Epidermal melanocyte (primary cell): ENCODE measurements around the gene PDCD7.
"Not testable (repeated sequence)": the region's sequence is repeated elsewhere in the genome, so short reads cannot be mapped to it uniquely, and the experiment has no call there.

ENCODE experiments used
- DNase-seq: peaks from one replicate; pipeline ENCODE4 v3.0.0; 2011; ENCODE audit warnings: low spot score; ENCODE audit not compliant: insufficient read length

PDCD7 gene

GRCh38 chr15:65133548-65134200 is at the start of gene PDCD7:
Gene PDCD7, minus strand, starts transcription at chr15:65133808. Its CDS starts 27 bp downstream, at chr15:65133781.
- peak; percentile 98 for DNase-seq

DNA sequence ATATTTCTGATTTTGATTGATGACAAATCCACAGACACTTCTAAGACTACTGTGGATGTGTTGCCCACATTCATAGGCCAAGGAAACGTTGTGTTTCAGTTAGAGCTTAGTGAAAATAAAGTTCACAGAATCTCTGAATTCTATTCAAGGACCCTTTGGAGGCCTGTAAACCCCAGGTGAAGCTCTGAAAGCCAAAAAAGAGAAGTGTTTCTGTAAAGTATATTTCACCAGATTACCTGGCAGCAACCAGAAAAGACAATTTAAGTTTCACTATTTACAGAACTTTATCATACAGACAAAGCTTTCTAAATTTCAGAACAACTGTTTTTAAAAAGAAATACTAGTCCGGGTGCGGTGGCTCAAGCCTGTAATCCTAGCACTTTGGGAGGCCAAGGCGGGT is 48.9 kb upstream of the PDCD7 start:
- DNase-seq: no peak

- not testable (repeated sequence) for DNase-seq
Measured at GRCh38 chr15:65181582-65182353, 48.2 kb upstream of the PDCD7 start.

GRCh38 chr15:65180167-65180566 is 46.6 kb upstream of the PDCD7 start:
- no peak for DNase-seq

GRCh38 chr15:65177901-65178300 is 44.3 kb upstream of the PDCD7 start:
- DNase-seq: no peak

GRCh38 chr15:65176056-65176455 is 42.4 kb upstream of the PDCD7 start:
- DNase-seq: no peak

GRCh38 chr15:65175511-65175910 is 41.9 kb upstream of the PDCD7 start:
- DNase-seq: no peak

GRCh38 chr15:65174509-65174908 is 40.9 kb upstream of the PDCD7 start:
- no peak for DNase-seq

DNA sequence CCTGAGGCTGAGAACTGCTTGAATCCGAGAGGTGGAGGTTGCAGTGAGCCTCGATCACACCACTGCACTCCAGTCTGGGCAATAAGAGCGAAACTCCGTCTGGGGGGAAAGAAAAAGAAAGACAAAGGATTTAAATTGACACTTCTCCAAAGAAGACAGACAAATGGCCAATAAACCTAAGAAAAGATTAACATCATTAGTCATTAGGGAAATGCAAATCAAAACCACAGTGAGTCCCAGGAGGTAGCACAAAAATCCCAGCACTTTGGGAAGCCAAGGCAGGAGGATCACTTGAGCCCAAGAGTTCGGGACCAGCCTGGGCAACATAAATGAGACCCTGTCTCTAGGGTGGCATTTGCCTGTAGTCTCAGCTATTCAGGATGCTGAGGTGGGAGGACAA is 38.9 kb upstream of the PDCD7 start:
- no peak for DNase-seq

DNA sequence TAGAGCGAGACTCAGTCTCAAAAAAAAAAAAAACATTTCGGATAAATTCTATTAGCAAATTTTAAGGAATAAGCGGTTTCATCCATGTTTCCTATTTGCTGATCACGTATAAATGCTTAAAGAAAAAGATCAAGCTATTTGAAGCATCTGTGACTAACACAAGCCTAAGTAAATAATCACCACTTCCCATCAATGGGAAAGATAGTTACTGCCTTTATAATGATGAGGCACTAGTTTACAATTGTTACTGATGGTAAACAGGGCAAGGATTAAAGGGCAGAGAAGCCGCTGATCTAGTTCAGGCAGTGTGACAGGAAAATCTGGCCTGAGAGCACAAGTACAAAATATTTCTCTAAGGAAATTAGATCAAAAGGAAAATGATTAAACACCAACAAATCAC is 37.8 kb upstream of the PDCD7 start:
- no peak for DNase-seq

DNA sequence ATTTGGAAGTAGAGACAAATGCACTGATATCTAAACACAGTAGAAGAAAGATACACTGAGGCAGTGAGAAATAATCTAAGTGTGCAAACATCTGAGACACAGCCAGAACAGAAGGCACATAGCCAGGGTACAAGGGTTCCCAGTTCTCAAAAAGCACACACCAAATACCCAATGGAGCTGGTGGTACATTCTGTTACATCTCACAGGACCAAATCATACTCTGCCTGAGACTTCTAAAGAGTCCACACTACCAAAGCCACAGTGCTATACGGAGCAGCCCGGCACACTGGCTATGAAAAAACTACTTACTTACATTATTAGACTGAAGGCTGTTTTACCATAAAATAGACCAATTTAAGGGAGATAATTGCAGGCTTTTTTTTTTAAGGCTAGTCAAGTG is 32.3 kb upstream of the PDCD7 start:
- DNase-seq: no peak

DNA sequence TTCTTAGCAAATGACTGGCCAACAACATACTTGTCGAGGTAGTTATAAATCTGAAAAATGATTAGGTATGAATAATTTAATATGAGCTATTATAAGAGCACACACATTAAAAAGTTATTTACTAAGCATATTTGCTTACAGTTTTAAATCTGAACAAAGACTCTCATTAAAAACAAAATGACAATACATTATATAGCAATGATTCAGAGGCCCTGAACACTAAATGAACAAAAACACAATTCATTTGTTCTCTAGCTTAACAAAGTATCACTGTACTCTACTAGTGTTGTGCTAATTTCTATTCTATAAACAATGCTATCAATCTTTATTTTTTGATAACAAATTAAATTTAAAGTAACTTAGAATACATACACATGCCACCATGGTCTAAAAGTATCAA is 30.5 kb upstream of the PDCD7 start:
- no peak for DNase-seq

DNA sequence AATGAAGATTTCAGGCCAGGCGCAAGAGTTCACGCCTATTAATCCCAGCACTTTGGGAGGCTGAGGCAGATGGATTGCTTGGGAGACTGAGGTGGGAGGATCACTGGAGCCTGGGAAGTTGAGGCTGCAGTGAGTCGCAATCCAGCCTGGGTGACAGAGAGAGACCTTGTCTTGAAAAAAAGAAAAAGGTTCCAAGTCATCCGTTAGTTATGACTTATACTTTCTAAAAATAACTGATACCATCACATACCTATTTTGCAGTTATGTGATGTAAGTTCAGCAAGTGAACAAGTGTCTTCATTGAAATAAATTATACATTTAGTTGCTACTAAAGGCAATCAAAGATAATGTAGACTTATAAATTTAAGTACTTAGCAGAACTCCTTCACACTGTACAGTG is 29.4 kb upstream of the PDCD7 start:
- no peak for DNase-seq

GRCh38 chr15:65156692-65157091 is 23.1 kb upstream of the PDCD7 start:
- no peak for DNase-seq

- no peak for DNase-seq
Measured at GRCh38 chr15:65154720-65155119, 21.1 kb upstream of the PDCD7 start.

- DNase-seq: no peak
Measured at GRCh38 chr15:65147902-65148301, 14.3 kb upstream of the PDCD7 start.

DNA sequence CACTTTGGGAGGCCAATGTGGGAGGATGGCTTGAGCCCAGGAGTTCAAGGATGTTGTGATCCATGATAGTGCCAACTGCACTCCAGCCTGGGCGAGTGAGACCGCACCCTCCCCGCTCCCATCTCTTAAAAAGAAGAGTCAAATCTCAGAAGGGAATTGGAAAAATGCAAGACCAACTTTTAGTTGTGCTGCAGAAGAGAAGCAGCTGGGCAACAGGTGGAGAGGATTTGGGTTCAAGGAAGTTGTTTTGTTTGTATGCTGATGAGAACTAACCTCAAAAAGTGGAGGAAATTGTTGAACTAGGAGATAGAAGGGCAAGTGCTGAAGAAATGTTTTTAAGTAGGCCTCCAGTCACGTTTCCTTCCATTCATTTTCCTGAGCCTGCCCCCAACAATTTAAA is 12.8 kb upstream of the PDCD7 start:
- DNase-seq: no peak

DNA sequence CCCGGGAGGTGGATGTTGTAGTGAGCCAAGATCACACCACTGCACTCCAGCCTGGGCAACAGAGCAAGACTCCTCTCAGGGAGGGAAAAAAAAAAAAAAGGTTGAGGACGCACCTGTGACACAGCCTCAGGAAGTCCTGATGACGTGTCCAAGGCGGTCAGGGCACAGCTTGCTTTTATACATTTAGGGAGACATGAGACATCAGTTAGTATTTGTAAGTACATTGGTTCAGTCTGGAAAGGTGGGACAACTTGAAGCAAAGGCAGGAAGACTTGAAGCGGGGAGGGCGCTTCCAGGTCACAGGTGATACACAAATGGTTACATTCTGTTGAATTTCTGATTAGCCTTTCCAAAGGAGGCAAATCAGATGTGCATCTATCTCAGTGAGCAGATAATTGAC is 5.0 kb upstream of the PDCD7 start:
- not testable (repeated sequence) for DNase-seq

- not testable (repeated sequence) for DNase-seq
Measured at GRCh38 chr15:65137893-65138292, 4.3 kb upstream of the PDCD7 start.

- not testable (repeated sequence) for DNase-seq
Measured at GRCh38 chr15:65137089-65137488, 3.5 kb upstream of the PDCD7 start.

- no peak for DNase-seq
Measured at GRCh38 chr15:65134538-65134937, 930 bp upstream of the PDCD7 start.

DNA sequence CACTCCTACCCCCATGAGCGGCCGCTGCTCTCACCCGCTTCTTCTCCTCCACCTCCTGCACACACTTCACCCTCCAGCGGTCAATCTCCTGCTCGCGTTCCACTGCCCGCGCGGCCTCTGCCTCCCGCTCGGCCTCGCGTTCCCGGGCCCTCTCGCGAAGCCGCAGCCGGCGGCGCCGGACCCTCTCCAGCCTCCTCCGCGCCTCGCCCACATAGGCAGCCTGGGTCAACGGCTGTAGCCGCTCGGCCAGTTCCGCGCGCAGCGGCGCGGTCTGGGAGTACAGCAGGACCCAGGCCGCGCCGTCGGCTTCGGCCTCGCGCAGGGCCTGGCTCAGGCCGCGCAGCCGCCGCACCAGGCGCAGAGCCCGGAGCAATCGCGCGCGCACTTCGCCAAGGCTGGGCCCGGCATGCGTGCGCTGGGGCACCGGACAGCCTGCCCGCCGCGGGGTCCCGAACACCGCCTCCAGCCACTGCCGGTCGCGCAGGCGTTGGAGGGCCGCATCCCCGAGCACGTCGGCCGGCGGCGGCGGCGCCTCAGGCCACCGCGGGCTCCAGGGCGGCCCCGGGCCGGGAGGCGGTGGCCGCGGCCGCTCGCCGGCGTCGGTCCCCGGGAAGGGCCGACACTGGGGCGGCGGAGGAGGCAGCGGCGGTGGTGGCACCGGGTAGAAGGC is 595 bp downstream of the PDCD7 start:
- DNase-seq: peak; percentile 54
